WTC11 (cell line): Measurements from ENCODE around the gene SDF2. TPM values are rescaled to one million over a fixed set of nuclear protein-coding genes. Genes with fewer than 3 reads are reported as not detected.
"Not testable (repeated sequence)": the region's sequence is repeated elsewhere in the genome, so short reads cannot be mapped to it uniquely, and the experiment has no call there.

Experiments used
- ATAC-seq: fragments of 200-7000 bp; cut with Tn5 transposase; 2 replicates; pipeline ENCODE4 v1.10.0; 2021; ENCODE audit warnings: mild to moderate bottlenecking, moderate library complexity
- CTCF ChIA-PET: fragments of 300-600 bp; sonication (Branson Sonifier 250); formaldehyde crosslinking; loops from one replicate; lab custom pipeline; 2021; ENCODE audit warnings: antibody characterized with exemption; lab: Charles Lee
- POLR2A ChIA-PET: fragments of 350-600 bp; sonication (Branson Sonifier 250); formaldehyde crosslinking; loops from one replicate; lab custom pipeline; 2021; ENCODE audit warnings: antibody characterized with exemption; lab: Charles Lee
- DNase-seq: peaks from one replicate; pipeline ENCODE4 v3.0.0; 2021; ENCODE audit warnings: low spot score
- H3K27ac Mint-ChIP-seq: 2 replicates; pipeline ENCODE4 v1.8.0; 2021; ENCODE audit warnings: mixed read lengths
- H3K27me3 Mint-ChIP-seq: 2 replicates; pipeline ENCODE4 v1.8.0; 2021; ENCODE audit warnings: low read depth, mild to moderate bottlenecking, moderate library complexity, mixed read lengths
- H3K36me3 Mint-ChIP-seq: 2 replicates; pipeline ENCODE4 v1.8.0; 2021; ENCODE audit warnings: mixed read lengths
- H3K4me1 Mint-ChIP-seq: 2 replicates; pipeline ENCODE4 v1.8.0; 2022; ENCODE audit warnings: mixed read lengths
- H3K4me3 Mint-ChIP-seq: 2 replicates; pipeline ENCODE4 v1.8.0; 2021; ENCODE audit warnings: mild to moderate bottlenecking, moderate library complexity, mixed read lengths
- H3K9me3 Mint-ChIP-seq: 2 replicates; pipeline ENCODE4 v1.8.0; 2021; ENCODE audit warnings: mixed read lengths
- EMX1 ChIP-seq: fragments of 250-450 bp; sonication (Bioruptor Pico); IDR thresholded peaks from 2 replicates; pipeline ENCODE4 v1.8.0; 2021; ENCODE audit warnings: mild to moderate bottlenecking
- ETV6 ChIP-seq: sonication (generic); formaldehyde crosslinking; IDR thresholded peaks from 2 replicates; pipeline ENCODE4 v1.8.1; 2022; ENCODE audit warnings: mild to moderate bottlenecking, missing genetic modification reagents
- FOXK1 ChIP-seq: sonication (generic); formaldehyde crosslinking; IDR thresholded peaks from 2 replicates; pipeline ENCODE4 v1.8.0; 2022; ENCODE audit warnings: mild to moderate bottlenecking, moderate library complexity, missing genetic modification reagents
- GTF2I ChIP-seq: fragments of 250-450 bp; sonication (Bioruptor Pico); conservative IDR thresholded peaks from 2 replicates; pipeline ENCODE4 v1.4.0; 2021; ENCODE audit warnings: mild to moderate bottlenecking
- IRF2 ChIP-seq: sonication (generic); formaldehyde crosslinking; IDR thresholded peaks from 2 replicates; pipeline ENCODE4 v1.8.0; 2022; ENCODE audit warnings: low read depth, missing genetic modification reagents, borderline replicate concordance
- TEAD1 ChIP-seq: sonication (generic); formaldehyde crosslinking; IDR thresholded peaks from 2 replicates; pipeline ENCODE4 v1.8.0; 2022; ENCODE audit warnings: mild to moderate bottlenecking, missing genetic modification reagents
- ZBTB21 ChIP-seq: sonication (generic); formaldehyde crosslinking; IDR thresholded peaks from 2 replicates; pipeline ENCODE4 v1.8.1; 2023; ENCODE audit warnings: mild to moderate bottlenecking, missing genetic modification reagents, borderline replicate concordance
- ZNF263 ChIP-seq: sonication (generic); formaldehyde crosslinking; IDR thresholded peaks from 2 replicates; pipeline ENCODE4 v1.8.1; 2022; ENCODE audit warnings: low read depth, mild to moderate bottlenecking, moderate library complexity, missing genetic modification reagents
- total RNA-seq: library from RNA; stranded (reverse); gene quantifications from 3 replicates; pipeline ENCODE4 v1.2.3, GENCODE V29; 2021
- TF ChIP-seq, protein P1 (sequence below): sonication (generic); formaldehyde crosslinking; IDR thresholded peaks from 2 replicates; pipeline ENCODE4 v1.8.0; 2022; ENCODE audit warnings: mild to moderate bottlenecking, missing genetic modification reagents
- TF ChIP-seq, protein P2 (sequence below): fragments of 250-450 bp; sonication (Bioruptor Pico); IDR thresholded peaks from 2 replicates; pipeline ENCODE4 v1.9.0; 2021; ENCODE audit warnings: moderate library complexity, mild to moderate bottlenecking, inconsistent platforms, borderline replicate concordance
- TF ChIP-seq, protein P3 (sequence below): sonication (generic); formaldehyde crosslinking; IDR thresholded peaks from 2 replicates; pipeline ENCODE4 v1.8.0; 2022; ENCODE audit warnings: mild to moderate bottlenecking, missing genetic modification reagents
- TF ChIP-seq, protein P4 (sequence below): sonication (generic); formaldehyde crosslinking; conservative IDR thresholded peaks from 2 replicates; pipeline ENCODE4 v1.8.1; 2022; ENCODE audit warnings: mild to moderate bottlenecking, missing genetic modification reagents
- TF ChIP-seq, protein P5 (sequence below): sonication (generic); formaldehyde crosslinking; IDR thresholded peaks from 2 replicates; pipeline ENCODE4 v1.8.1; 2022; ENCODE audit warnings: mild to moderate bottlenecking, moderate library complexity, missing genetic modification reagents
- TF ChIP-seq, protein P6 (sequence below): fragments of 250-450 bp; sonication (Bioruptor Pico); conservative IDR thresholded peaks from 2 replicates; pipeline ENCODE4 v1.9.0; 2021; ENCODE audit warnings: mild to moderate bottlenecking
- TF ChIP-seq, protein P7 (sequence below): sonication (generic); formaldehyde crosslinking; IDR thresholded peaks from 2 replicates; pipeline ENCODE4 v1.8.1; 2023; ENCODE audit warnings: mild to moderate bottlenecking, missing genetic modification reagents, moderate library complexity

SDF2 gene
- total RNA-seq, 1 experiment from 2014 or later = 49.4 TPM

DNA sequence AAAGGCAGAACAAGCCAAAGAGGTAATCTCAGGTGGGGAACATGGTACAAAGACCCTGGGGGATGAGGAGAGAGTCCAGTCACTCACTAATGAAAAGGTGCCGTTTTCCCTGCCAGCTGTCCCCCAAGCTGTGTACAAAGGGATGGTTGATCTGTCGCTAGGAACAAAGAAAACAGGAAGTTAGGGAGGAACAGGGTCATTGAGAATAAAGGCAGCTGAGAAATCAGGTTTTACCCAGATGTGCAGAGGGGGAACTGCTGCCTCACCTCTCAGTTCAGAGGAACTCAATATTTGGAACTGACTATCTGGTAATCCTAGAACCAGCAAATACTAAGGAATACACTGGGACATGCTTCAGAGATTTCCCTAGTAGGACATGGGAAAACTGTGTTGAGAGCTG lies 49.2 kb downstream of the SDF2 start (continued):
- TF ChIP-seq, protein P1, sequence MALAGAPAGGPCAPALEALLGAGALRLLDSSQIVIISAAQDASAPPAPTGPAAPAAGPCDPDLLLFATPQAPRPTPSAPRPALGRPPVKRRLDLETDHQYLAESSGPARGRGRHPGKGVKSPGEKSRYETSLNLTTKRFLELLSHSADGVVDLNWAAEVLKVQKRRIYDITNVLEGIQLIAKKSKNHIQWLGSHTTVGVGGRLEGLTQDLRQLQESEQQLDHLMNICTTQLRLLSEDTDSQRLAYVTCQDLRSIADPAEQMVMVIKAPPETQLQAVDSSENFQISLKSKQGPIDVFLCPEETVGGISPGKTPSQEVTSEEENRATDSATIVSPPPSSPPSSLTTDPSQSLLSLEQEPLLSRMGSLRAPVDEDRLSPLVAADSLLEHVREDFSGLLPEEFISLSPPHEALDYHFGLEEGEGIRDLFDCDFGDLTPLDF = no peak
- no peak for TF ChIP-seq TEAD1 (CRISPR knock-in tag)
- TF ChIP-seq ETV6 (CRISPR knock-in tag) = no peak
- no peak for TF ChIP-seq ZBTB21 (CRISPR knock-in tag)
- TF ChIP-seq, protein P2, sequence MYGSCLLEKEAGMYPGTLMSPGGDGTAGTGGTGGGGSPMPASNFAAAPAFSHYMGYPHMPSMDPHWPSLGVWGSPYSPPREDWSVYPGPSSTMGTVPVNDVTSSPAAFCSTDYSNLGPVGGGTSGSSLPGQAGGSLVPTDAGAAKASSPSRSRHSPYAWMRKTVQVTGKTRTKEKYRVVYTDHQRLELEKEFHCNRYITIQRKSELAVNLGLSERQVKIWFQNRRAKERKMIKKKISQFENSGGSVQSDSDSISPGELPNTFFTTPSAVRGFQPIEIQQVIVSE = no peak

DNA sequence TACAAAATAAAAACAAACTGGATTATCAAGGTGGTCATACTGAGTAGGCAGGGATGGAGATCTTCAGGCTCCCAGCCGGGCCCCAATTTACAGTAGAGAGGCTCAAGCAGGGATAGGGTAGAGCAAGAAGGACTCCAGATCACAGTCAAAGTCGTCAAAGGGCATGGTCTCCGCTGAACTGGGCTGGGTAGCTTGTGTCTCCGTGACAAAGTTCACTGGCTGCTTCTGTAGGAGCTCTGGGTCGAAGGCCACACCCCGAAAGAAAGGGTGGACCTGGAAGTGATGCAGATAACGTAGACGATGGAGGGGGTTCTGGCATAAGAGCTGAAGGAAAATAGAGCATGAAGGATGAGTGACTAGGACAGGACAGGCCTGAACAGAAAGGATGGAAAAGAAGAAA lies 51.3 kb downstream of the SDF2 start:
- no peak overlapping the region for H3K27ac Mint-ChIP-seq
- no peak overlapping the region for H3K4me3 Mint-ChIP-seq
- ATAC-seq (no peak), DNase-seq (no peak)
- TF ChIP-seq GTF2I (no peak), FOXK1 (CRISPR knock-in tag) (no peak), ETV6 (CRISPR knock-in tag) (no peak), IRF2 (CRISPR knock-in tag) (no peak), ZNF263 (CRISPR knock-in tag) (no peak), EMX1 (CRISPR knock-in tag) (no peak)
- TF ChIP-seq, protein P3, sequence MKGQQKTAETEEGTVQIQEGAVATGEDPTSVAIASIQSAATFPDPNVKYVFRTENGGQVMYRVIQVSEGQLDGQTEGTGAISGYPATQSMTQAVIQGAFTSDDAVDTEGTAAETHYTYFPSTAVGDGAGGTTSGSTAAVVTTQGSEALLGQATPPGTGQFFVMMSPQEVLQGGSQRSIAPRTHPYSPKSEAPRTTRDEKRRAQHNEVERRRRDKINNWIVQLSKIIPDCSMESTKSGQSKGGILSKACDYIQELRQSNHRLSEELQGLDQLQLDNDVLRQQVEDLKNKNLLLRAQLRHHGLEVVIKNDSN (CRISPR knock-in tag) = no peak
- TF ChIP-seq, protein P4, sequence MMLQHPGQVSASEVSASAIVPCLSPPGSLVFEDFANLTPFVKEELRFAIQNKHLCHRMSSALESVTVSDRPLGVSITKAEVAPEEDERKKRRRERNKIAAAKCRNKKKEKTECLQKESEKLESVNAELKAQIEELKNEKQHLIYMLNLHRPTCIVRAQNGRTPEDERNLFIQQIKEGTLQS (CRISPR knock-in tag) = no peak
- TF ChIP-seq, protein P5, sequence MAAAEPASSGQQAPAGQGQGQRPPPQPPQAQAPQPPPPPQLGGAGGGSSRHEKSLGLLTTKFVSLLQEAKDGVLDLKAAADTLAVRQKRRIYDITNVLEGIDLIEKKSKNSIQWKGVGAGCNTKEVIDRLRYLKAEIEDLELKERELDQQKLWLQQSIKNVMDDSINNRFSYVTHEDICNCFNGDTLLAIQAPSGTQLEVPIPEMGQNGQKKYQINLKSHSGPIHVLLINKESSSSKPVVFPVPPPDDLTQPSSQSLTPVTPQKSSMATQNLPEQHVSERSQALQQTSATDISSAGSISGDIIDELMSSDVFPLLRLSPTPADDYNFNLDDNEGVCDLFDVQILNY (CRISPR knock-in tag) = no peak
- TF ChIP-seq, protein P6, sequence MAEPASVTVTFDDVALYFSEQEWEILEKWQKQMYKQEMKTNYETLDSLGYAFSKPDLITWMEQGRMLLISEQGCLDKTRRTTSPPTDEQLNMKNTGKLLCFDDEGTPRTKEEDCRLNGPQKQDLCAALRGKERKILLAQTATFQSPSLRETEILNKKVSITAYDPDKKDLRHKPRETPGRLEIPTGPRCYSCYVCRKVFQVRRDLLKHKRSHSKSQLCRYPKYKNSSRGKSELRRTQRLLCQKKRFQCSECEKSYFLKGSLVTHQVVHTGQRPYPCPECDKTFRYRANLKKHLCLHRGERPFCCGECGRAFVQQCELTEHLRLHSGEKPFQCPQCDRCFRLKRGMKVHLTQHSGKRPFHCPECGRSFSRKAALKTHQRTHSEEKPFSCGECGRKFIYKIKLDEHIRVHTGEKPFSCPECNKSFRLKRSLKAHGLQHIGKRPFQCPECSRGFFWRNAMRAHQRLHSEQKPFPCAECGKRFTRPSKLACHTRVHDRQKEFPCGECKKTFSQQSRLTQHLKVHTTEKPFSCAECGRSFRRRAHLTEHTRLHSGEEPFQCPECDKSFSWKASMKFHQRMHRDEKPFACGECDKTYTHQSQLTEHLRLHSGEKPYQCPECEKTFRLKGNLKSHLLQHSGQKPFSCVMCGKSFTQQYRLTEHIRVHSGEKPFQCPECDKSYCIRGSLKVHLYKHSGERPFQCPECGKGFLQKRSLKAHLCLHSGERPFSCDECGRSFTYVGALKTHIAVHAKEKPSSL (CRISPR knock-in tag) = no peak
- TF ChIP-seq, protein P7, sequence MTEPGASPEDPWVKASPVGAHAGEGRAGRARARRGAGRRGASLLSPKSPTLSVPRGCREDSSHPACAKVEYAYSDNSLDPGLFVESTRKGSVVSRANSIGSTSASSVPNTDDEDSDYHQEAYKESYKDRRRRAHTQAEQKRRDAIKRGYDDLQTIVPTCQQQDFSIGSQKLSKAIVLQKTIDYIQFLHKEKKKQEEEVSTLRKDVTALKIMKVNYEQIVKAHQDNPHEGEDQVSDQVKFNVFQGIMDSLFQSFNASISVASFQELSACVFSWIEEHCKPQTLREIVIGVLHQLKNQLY = no peak
- H3K9me3 Mint-ChIP-seq = no peaks in the 10 kb centered on the region
- POLR2A ChIA-PET = interaction anchor here (0.9 kb wide), 1 partner anchor 11 kb away, joined by 3 read pairs; no protein-coding TSS in a partner anchor
- CTCF ChIA-PET = no interaction called here
- no peaks in the 10 kb centered on the region for H3K27me3 Mint-ChIP-seq
- H3K4me1 Mint-ChIP-seq = no peaks in the 10 kb centered on the region
- peaks cover 56% of the 10 kb centered on the region for H3K36me3 Mint-ChIP-seq

DNA sequence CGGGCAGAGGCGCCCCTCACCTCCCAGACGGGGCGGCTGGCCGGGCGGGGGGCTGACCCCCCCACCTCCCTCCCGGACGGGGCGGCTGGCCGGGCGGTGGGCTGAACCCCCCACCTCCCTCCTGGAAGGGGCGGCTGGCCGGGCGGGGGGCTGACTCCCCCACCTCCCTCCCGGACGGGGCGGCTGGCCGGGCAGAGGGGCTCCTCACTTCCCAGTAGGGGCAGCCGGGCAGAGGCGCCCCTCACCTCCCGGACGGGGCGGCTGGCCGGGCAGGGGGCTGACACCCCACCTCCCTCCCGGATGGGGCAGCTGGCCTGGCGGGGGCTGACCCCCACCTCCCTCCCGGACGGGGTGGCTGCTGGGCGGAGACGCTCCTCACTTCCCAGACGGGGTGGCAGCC lies 57.7 kb downstream of the SDF2 start:
- DNase-seq, ATAC-seq, POLR2A ChIA-PET, H3K27ac Mint-ChIP-seq, H3K4me3 Mint-ChIP-seq, H3K9me3 Mint-ChIP-seq, CTCF ChIA-PET, H3K4me1 Mint-ChIP-seq, H3K27me3 Mint-ChIP-seq: not testable (repeated sequence)
- peaks cover 27% of the 10 kb centered on the region for H3K36me3 Mint-ChIP-seq
